ENCODE measurements around the gene GRB7. TPM values are rescaled to one million over a fixed set of nuclear protein-coding genes. Genes with fewer than 3 reads are reported as not detected.
A peak's percentile ranks its signal among the peaks of the same experiment; 100 is the strongest.

GRB7 gene
- polyA plus RNA-seq, 1 donor (not counting 4 experiments of a cell fraction or from before 2014, with no cell fraction given) = 4.2 TPM

- Histone ChIP-seq H3K9me1 (ENCODE audit: control insufficient read depth, extremely low read depth, insufficient read depth, low read length) (peaks cover 4% of the 10 kb centered on the region), H3K79me2 (ENCODE audit: control insufficient read depth, insufficient read depth, low read length) (peaks cover 22% of the 10 kb centered on the region), H3K27me3 (ENCODE audit: control insufficient read depth, extremely low read depth, insufficient read depth, low read length) (no peaks in the 10 kb centered on the region), H3K27ac (ENCODE audit: control insufficient read depth, insufficient read depth, low read length) (peak overlapping the region; percentile 22), H3K9me3 (ENCODE audit: control insufficient read depth, low read depth, low read length) (no peaks in the 10 kb centered on the region), H3K4me2 (ENCODE audit: control insufficient read depth, extremely low read depth, insufficient read depth, low read depth, low read length) (peak overlapping the region; percentile 68), H3K4me3 (ENCODE audit: control insufficient read depth in 2 of 3, extremely low read depth in 1 of 3, insufficient read depth in 2 of 3, low read depth in 1 of 3, low read length in 3 of 3) (peak overlapping the region in 1 of 3 experiments; percentile 23), H3K4me1 (ENCODE audit: control insufficient read depth, extremely low read depth, insufficient read depth, low read length) (peaks cover 34% of the 10 kb centered on the region), H4K20me1 (ENCODE audit: control insufficient read depth, extremely low read depth, insufficient read depth, low read length) (no peaks in the 10 kb centered on the region), H3K9ac (ENCODE audit: control insufficient read depth, extremely low read depth, insufficient read depth, low read length) (peak overlapping the region; percentile 39), H3K36me3 (ENCODE audit: control insufficient read depth in 2 of 2, extremely low read depth in 1 of 2, insufficient read depth in 2 of 2, low read length in 2 of 2) (peaks cover 0 to 29% of the 10 kb centered on the region in 2 experiments), H2AFZ (ENCODE audit: control insufficient read depth, low read length) (no peak overlapping the region)
- DNase-seq (ENCODE audit: low read depth, low spot score) (no peak), FAIRE-seq (peak; percentile 90)
- dilution Hi-C loops (cut with MboI; ENCODE audit: extremely low pct_ligation_motif_present, low sequenced_read_pairs) = no loop called here
- no peak for TF ChIP-seq EZH2 (IDR thresholded peaks at IDR 0.05; ENCODE audit: low read length)
Observed at GRCh38 chr17:39705786-39706348, 31.9 kb upstream of the GRB7 start.

- dilution Hi-C loops (cut with MboI; ENCODE audit: extremely low pct_ligation_motif_present, low sequenced_read_pairs) = no loop called here
- FAIRE-seq = no peak
- no peak for DNase-seq (ENCODE audit: low read depth, low spot score)
- H2AFZ ChIP-seq (ENCODE audit: control insufficient read depth, low read length) = no peak overlapping the region
- no peaks in the 10 kb centered on the region for H4K20me1 ChIP-seq (ENCODE audit: control insufficient read depth, extremely low read depth, insufficient read depth, low read length)
- H3K9me1 ChIP-seq (ENCODE audit: control insufficient read depth, extremely low read depth, insufficient read depth, low read length) = peaks cover 4% of the 10 kb centered on the region
- H3K27me3 ChIP-seq (ENCODE audit: control insufficient read depth, extremely low read depth, insufficient read depth, low read length) = no peaks in the 10 kb centered on the region
- H3K9me3 ChIP-seq (ENCODE audit: control insufficient read depth, low read depth, low read length) = no peaks in the 10 kb centered on the region
- peak overlapping the region; percentile 68 for H3K4me2 ChIP-seq (ENCODE audit: control insufficient read depth, extremely low read depth, insufficient read depth, low read depth, low read length)
- peaks cover 17% of the 10 kb centered on the region for H3K79me2 ChIP-seq (ENCODE audit: control insufficient read depth, insufficient read depth, low read length)
- peaks cover 29% of the 10 kb centered on the region for H3K4me1 ChIP-seq (ENCODE audit: control insufficient read depth, extremely low read depth, insufficient read depth, low read length)
- no peak overlapping the region for H3K27ac ChIP-seq (ENCODE audit: control insufficient read depth, insufficient read depth, low read length)
- H3K4me3 ChIP-seq (ENCODE audit: control insufficient read depth in 2 of 3, extremely low read depth in 1 of 3, insufficient read depth in 2 of 3, low read depth in 1 of 3, low read length in 3 of 3) = no peak overlapping the region
- peak overlapping the region; percentile 39 for H3K9ac ChIP-seq (ENCODE audit: control insufficient read depth, extremely low read depth, insufficient read depth, low read length)
- H3K36me3 ChIP-seq (ENCODE audit: control insufficient read depth in 2 of 2, extremely low read depth in 1 of 2, insufficient read depth in 2 of 2, low read length in 2 of 2) = peaks cover under 1 to 29% of the 10 kb centered on the region in 2 experiments
- TF ChIP-seq EZH2 (IDR thresholded peaks at IDR 0.05; ENCODE audit: low read length) (no peak), CTCF (optimal IDR thresholded peaks at IDR 0.05 in 1 of 3, IDR thresholded peaks at IDR 0.05 in 1 of 3, conservative IDR thresholded peaks at IDR 0.05 in 1 of 3; ENCODE audit: extremely low read depth in 1 of 3, insufficient read depth in 2 of 3, low read length in 3 of 3) (no peak)
Observed at GRCh38 chr17:39706383-39706782, 31.4 kb upstream of the GRB7 start.

DNA sequence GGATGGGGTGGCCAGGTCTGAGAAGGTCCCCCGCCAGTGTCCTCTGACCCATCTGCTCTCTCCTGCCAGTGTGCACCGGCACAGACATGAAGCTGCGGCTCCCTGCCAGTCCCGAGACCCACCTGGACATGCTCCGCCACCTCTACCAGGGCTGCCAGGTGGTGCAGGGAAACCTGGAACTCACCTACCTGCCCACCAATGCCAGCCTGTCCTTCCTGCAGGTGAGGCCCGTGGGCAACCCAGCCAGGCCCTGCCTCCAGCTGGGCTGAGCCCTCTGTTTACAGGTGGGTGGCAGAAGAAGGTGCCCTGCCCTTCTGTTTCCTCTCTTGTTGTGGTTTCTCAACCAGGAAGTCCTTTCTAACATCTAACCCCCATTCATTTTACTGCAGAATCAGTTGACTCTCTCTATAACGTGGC lies 30.8 kb upstream of the GRB7 start:
- Histone ChIP-seq H3K9ac (ENCODE audit: control insufficient read depth, extremely low read depth, insufficient read depth, low read length) (no peak overlapping the region), H3K4me2 (ENCODE audit: control insufficient read depth, extremely low read depth, insufficient read depth, low read depth, low read length) (no peak overlapping the region), H3K79me2 (ENCODE audit: control insufficient read depth, insufficient read depth, low read length) (peaks cover 13% of the 10 kb centered on the region), H3K9me1 (ENCODE audit: control insufficient read depth, extremely low read depth, insufficient read depth, low read length) (peaks cover 4% of the 10 kb centered on the region), H2AFZ (ENCODE audit: control insufficient read depth, low read length) (no peak overlapping the region), H3K4me3 (ENCODE audit: control insufficient read depth in 2 of 3, extremely low read depth in 1 of 3, insufficient read depth in 2 of 3, low read depth in 1 of 3, low read length in 3 of 3) (no peak overlapping the region), H3K9me3 (ENCODE audit: control insufficient read depth, low read depth, low read length) (no peaks in the 10 kb centered on the region), H3K27me3 (ENCODE audit: control insufficient read depth, extremely low read depth, insufficient read depth, low read length) (no peaks in the 10 kb centered on the region), H3K27ac (ENCODE audit: control insufficient read depth, insufficient read depth, low read length) (no peak overlapping the region), H3K4me1 (ENCODE audit: control insufficient read depth, extremely low read depth, insufficient read depth, low read length) (peaks cover 25% of the 10 kb centered on the region), H4K20me1 (ENCODE audit: control insufficient read depth, extremely low read depth, insufficient read depth, low read length) (no peaks in the 10 kb centered on the region), H3K36me3 (ENCODE audit: control insufficient read depth in 2 of 2, extremely low read depth in 1 of 2, insufficient read depth in 2 of 2, low read length in 2 of 2) (peaks cover 5 to 34% of the 10 kb centered on the region in 2 experiments)
- no peak for FAIRE-seq
- no peak for TF ChIP-seq CTCF (optimal IDR thresholded peaks at IDR 0.05 in 1 of 3, IDR thresholded peaks at IDR 0.05 in 1 of 3, conservative IDR thresholded peaks at IDR 0.05 in 1 of 3; ENCODE audit: extremely low read depth in 1 of 3, insufficient read depth in 2 of 3, low read length in 3 of 3)
- TF ChIP-seq EZH2 (IDR thresholded peaks at IDR 0.05; ENCODE audit: low read length) = no peak
- dilution Hi-C loops (cut with MboI; ENCODE audit: extremely low pct_ligation_motif_present, low sequenced_read_pairs) = no loop called here
- DNase-seq (ENCODE audit: low read depth, low spot score) = no peak
